MCF 10A (cell line): ENCODE data around the gene HIVEP2. TPM values are rescaled to one million over a fixed set of nuclear protein-coding genes. Genes with fewer than 3 reads are reported as not detected.
A peak's percentile ranks its signal among the peaks of the same experiment; 100 is the strongest.

Experiments used
- BruUV-seq: library from RNA; stranded (reverse); fragments of 400-500 nt; replicated peaks from 2 replicates; lab custom pipeline; 2021; lab: Mats Ljungman, UMichigan
- CTCF ChIA-PET: fragments of 300-600 bp; sonication (Branson Sonifier 250); formaldehyde crosslinking; extraction: SDS; loops from one replicate; lab custom pipeline; 2021; ENCODE audit warnings: antibody characterized with exemption, inconsistent platforms; lab: Yijun Ruan, JAX
- POLR2A ChIA-PET: fragments of 300-600, 350-650 bp; sonication (Branson Sonifier 250); formaldehyde crosslinking; extraction: SDS; loops from one replicate; lab custom pipeline; 2020; ENCODE audit warnings: antibody characterized with exemption, inconsistent platforms; lab: Yijun Ruan, JAX
- DNase-seq: peaks from one replicate; pipeline ENCODE4 v3.0.0-alpha.2; 2018; ENCODE audit not compliant: unreplicated experiment
- H3K27ac Mint-ChIP-seq: one replicate; pipeline ENCODE4 v1.8.0; 2022; ENCODE audit warnings: mild to moderate bottlenecking, low read depth, mixed read lengths; ENCODE audit not compliant: unreplicated experiment
- H3K27me3 Mint-ChIP-seq: one replicate; pipeline ENCODE4 v1.8.0; 2022; ENCODE audit warnings: mixed read lengths; ENCODE audit not compliant: insufficient read depth, unreplicated experiment
- H3K36me3 Mint-ChIP-seq: one replicate; pipeline ENCODE4 v1.8.0; 2022; ENCODE audit warnings: mild to moderate bottlenecking, moderate library complexity, mixed read lengths; ENCODE audit not compliant: insufficient read depth, unreplicated experiment
- H3K4me1 Mint-ChIP-seq: one replicate; pipeline ENCODE4 v1.8.0; 2022; ENCODE audit warnings: mixed read lengths; ENCODE audit not compliant: insufficient read depth, unreplicated experiment
- H3K4me3 Mint-ChIP-seq: one replicate; pipeline ENCODE4 v1.8.0; 2022; ENCODE audit warnings: mild to moderate bottlenecking, moderate library complexity, mixed read lengths; ENCODE audit not compliant: unreplicated experiment
- H3K9me3 Mint-ChIP-seq: one replicate; pipeline ENCODE4 v1.8.0; 2022; ENCODE audit warnings: mixed read lengths; ENCODE audit not compliant: unreplicated experiment
- CTCF ChIP-seq: fragments of 200-600 bp; IDR thresholded peaks from one replicate; pipeline ENCODE4 v1.8.0; 2022; ENCODE audit warnings: antibody characterized with exemption, mild to moderate bottlenecking; ENCODE audit not compliant: unreplicated experiment
- intact Hi-C: fragments of 100-400 bp; cut with micrococcal nuclease; formaldehyde crosslinking; loops from 2 replicates; pipeline ENCODE4 v1.14.1; 2022
- total RNA-seq: library from RNA; stranded (reverse); gene quantifications from 2 replicates; pipeline ENCODE4 v1.2.3, GENCODE V29; 2022

HIVEP2 gene
- total RNA-seq, 1 experiment from 2014 or later, result 23.6 TPM

DNA sequence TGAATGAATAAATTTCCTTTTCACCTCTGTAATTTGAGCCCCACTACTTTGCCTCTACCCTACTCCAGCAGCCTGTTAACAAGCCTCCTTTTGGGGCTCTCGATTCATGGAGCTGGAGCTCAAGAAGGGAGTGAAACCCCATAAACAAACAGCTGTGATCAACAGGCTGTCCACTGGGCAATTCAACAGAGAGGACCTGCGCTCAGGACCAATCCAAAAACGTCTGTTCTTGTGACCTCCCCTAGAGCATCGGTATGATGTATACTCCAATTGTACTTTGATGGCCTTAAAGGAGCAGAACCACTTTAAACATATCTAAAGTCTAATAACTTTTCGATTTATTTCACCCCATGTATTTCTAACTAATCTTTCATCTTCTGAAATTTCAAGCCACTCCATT lies 37.4 kb downstream of the HIVEP2 start:
- H3K4me1 Mint-ChIP-seq, result peaks cover 26% of the 10 kb centered on the region
- intact Hi-C loops, result no loop called here

DNA sequence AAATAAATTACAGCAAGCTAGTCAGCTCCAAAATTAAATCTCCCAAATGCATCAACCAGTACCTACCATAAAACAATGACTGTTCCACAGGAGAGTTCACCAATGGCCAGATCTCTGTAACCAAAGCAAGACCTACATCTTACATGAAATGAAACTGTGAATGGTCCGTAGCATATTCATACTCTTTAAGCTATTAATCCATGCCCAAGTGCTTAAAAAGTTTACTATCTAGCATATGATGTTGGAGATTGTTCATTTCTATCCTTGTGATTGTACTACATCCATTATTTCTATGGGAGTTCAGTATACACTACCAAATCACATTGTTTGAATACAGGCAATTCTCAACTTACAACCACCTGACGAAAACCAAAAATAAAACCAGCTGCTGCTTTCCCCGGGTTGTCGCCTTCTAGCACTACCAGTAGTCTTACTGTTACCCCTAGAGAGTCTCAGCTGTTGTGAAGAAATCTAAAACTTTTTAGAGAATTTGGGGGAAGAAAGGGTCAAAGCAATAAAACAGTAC lies 38.0 kb downstream of the HIVEP2 start:
- DNase-seq, result no peak
- no TSS peak for BruUV-seq
- no peak for TF ChIP-seq CTCF
- Mint-ChIP-seq H3K36me3 (no peaks in the 10 kb centered on the region), H3K4me1 (peaks cover 31% of the 10 kb centered on the region), H3K27ac (peak overlapping the region; percentile 8), H3K4me3 (no peak overlapping the region), H3K9me3 (peaks cover 7% of the 10 kb centered on the region), H3K27me3 (no peaks in the 10 kb centered on the region)
- CTCF ChIA-PET, result interaction anchor here (0.6 kb wide), 1 partner anchor 284 kb away, joined by 3 read pairs; no protein-coding TSS in a partner anchor
- intact Hi-C loops, result no loop called here
- POLR2A ChIA-PET, result interaction anchor here (1.1 to 2.4 kb wide), 5 partner anchors 10 to 87 kb away, joined by 3 to 13 read pairs (median 4); no protein-coding TSS in a partner anchor

More for the DNA sequence above, 37.4 kb downstream of the HIVEP2 start:
- Mint-ChIP-seq H3K27me3 (no peaks in the 10 kb centered on the region), H3K36me3 (no peaks in the 10 kb centered on the region), H3K9me3 (peaks cover 7% of the 10 kb centered on the region), H3K27ac (peak overlapping the region; percentile 8), H3K4me3 (no peak overlapping the region)
- no peak for DNase-seq
- BruUV-seq, result no TSS peak
- CTCF ChIA-PET, result interaction anchor here (0.6 kb wide), 1 partner anchor 283 kb away, joined by 3 read pairs; no protein-coding TSS in a partner anchor
- POLR2A ChIA-PET, result interaction anchor here (1.1 to 2.4 kb wide), 3 partner anchors 19 to 87 kb away, joined by 3 to 13 read pairs (median 3); no protein-coding TSS in a partner anchor
- TF ChIP-seq CTCF, result no peak

DNA sequence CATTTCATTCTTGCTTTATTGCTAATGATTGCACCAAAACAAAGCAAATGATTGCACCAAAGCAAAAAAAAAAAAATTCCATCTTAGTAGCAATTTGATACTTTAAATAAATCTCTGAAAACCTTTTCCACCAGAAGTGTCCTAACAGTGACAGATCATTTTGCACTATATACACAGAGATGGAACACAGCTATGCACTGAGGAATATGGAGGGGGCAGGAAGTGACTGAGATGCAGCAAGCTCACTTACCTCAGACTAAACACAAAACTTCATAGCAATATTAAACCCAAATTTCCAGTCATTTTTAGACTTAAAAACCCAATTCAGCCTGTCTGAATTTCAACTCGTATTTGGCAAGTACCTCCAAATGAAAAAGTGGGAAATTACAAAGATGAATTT lies 41.2 kb downstream of the HIVEP2 start:
- H3K4me3 Mint-ChIP-seq, result no peak overlapping the region
- TF ChIP-seq CTCF, result no peak
- BruUV-seq, result no TSS peak
- H3K9me3 Mint-ChIP-seq, result peaks cover 7% of the 10 kb centered on the region
- intact Hi-C loops, result no loop called here
- H3K4me1 Mint-ChIP-seq, result peaks cover 38% of the 10 kb centered on the region
- DNase-seq, result peak; percentile 19
- ChIA-PET CTCF (interaction anchor here (0.7 kb wide), 1 partner anchor 771 kb away, joined by 4 read pairs; no protein-coding TSS in a partner anchor), POLR2A (interaction anchor here (0.7 to 1.5 kb wide), 2 partner anchors 26 to 61 kb away, joined by 3 to 4 read pairs; no protein-coding TSS in a partner anchor)
- H3K27ac Mint-ChIP-seq, result peak overlapping the region; percentile 91
- H3K36me3 Mint-ChIP-seq, result no peaks in the 10 kb centered on the region
- no peaks in the 10 kb centered on the region for H3K27me3 Mint-ChIP-seq

DNA sequence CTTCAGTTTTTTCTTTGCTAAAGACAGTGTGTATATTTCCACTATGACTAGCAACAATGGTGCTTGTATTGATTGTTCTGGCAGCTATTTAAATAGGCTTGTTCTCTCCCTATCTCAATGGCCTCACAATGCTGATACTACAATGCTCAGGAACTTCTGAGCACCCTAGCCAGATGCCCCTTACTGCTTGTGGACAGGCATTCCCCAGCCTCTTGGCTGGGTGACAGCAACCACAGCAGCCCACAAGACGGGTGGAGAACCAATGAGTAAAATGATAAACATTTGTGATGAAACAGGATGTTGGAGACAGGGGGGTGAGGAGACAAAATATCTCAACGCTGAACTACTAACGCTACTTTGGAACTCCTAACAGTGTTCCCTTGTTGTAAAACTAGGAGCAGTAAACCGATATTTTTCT lies 42.3 kb downstream of the HIVEP2 start:
- Mint-ChIP-seq H3K27me3 (no peaks in the 10 kb centered on the region), H3K9me3 (no peaks in the 10 kb centered on the region), H3K27ac (peak overlapping the region; percentile 91), H3K4me3 (peak overlapping the region; percentile 41), H3K4me1 (peaks cover 33% of the 10 kb centered on the region), H3K36me3 (no peaks in the 10 kb centered on the region)
- peak; percentile 94 for DNase-seq
- no peak for TF ChIP-seq CTCF
- no TSS peak for BruUV-seq
- intact Hi-C loops, result loop anchor here (1.0 kb wide), 2 partner anchors 17 to 44 kb away; no protein-coding TSS in a partner anchor
- ChIA-PET CTCF (interaction anchor here (0.6 kb wide), 1 partner anchor 36 kb away, joined by 3 read pairs; no protein-coding TSS in a partner anchor), POLR2A (interaction anchor here (0.7 to 1.6 kb wide), 3 partner anchors 17 to 76 kb away, joined by 3 to 4 read pairs (median 4); no protein-coding TSS in a partner anchor)
